HG03521 (cell line): ENCODE results near the gene IL1R2.

ENCODE experiments used
- ATAC-seq: cut with Tn5 transposase; IDR thresholded peaks from one replicate; pipeline ENCODE4 v1.9.1; 2021; ENCODE audit warnings: mild to moderate bottlenecking, moderate library complexity; ENCODE audit not compliant: unreplicated experiment

IL1R2 gene

GRCh38 chr2:101974663-101975062 is 17.1 kb upstream of the IL1R2 start:
- ATAC-seq: no peak

GRCh38 chr2:101975171-101975870 is 16.4 kb upstream of the IL1R2 start:
- no peak for ATAC-seq

GRCh38 chr2:101976891-101977290 is 14.9 kb upstream of the IL1R2 start:
- ATAC-seq: no peak

DNA sequence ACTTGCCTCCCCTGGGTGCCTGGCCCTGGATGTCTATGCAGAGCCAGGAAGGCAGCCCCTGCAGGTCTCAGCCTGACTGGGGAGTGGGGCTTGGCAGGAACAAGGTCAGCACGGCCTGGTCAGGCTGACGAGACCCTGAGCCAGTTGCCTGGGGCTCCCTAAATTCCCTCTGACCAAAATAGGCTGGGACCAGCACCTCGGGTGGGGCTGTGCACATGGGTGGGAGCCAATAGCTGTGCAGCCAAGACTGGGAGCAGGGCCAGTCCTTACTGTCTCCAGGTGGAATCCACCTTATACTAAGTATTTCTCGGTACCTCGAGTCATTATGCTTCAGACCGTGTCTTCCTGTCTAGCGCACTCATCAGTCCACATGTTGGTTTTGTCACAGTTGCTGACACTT is 11.4 kb upstream of the IL1R2 start:
- no peak for ATAC-seq

- no peak for ATAC-seq
Measured at GRCh38 chr2:101981066-101981465, 10.7 kb upstream of the IL1R2 start.

- ATAC-seq: no peak
Measured at GRCh38 chr2:101981504-101981903, 10.3 kb upstream of the IL1R2 start.

GRCh38 chr2:101982495-101983029 is 9.2 kb upstream of the IL1R2 start:
- ATAC-seq: no peak

DNA sequence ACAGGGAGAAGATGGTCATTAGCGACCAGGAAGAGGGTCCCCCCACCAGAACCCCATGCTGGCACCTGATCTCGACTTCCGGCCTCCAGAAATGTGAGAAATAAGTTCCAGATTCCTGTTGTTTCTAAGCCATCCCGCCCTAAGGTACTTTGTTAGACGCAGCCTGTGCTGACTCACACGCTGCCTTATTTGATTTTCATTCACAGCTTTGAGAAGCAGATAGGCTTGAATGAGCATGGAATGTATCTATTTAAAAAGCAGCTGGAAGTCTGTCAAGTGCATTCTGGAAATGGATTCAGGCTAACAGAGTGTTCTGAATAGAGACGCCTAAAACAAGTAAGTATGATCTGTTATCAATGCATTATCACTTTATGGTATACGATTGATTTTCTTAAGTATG is 8.3 kb upstream of the IL1R2 start:
- no peak for ATAC-seq

DNA sequence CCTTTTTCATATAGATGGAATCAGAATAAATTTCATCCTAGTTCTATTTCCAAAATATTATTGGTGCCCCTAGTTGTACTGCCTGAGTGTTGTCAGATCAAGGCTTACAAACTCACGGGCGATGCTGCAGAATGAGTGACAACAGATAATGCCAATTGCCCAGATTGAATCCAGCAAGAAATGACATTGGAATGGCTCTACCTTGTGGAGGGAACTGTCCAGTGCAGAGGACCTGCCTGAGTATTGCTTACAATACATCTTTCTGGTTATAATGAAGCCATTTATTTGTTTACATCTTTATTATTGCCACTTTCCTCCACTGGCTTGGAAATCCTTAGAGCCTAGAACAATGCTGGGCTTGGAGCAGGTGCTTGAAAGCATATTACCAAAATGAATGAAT is 7.8 kb upstream of the IL1R2 start:
- no peak for ATAC-seq

DNA sequence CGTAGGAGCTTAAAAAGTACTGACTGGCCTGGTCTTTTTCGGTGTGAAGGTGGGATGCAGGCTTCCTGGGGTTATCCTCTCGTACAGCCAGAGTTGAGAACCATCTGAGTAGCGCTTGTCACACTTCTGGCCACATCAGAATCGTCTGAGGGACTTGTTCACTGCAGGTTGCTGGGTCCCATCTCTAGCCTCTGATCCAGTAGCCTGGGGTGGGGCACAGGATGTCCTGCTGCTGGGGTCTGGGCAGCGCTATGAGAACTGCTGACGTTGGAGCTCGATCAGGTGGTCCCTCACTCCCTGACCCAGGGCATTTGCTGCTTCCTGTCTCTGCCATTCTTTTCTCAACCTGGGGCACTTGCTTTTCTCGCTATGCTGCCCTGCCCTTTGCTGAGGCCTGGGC is 7.1 kb upstream of the IL1R2 start:
- no peak for ATAC-seq

DNA sequence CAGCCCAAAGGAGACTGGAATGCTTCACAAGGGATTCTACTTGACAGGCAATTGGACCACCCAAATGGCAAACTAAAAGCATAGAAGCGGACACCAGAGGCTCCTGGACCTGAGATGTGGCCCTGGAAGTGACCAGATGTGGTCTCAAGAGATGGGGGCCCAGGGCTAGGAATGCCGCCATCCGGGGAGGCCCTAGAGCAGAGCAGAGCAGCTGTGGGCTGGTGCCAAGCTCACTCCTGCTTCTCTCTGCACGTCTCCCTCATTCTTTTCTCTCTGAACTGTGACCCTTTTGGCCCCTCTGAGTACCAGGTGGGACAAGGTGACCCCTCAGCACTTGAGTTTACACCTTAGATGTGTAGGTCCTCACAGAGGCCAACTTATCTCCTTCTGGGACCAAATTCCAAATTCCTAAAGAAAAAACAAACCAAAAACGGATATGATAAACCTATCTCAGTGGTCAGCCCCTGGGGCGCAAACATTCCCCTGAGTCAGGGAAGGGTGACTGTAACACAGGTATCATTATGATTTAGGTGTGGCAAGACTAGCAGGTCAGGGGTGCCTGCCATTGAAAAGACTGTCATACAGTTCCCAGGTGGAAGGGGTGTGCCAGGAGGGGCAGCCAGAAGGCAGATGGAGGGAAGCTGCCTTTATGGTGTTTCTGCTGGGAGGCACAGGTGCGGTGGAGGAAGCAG is 6.5 kb upstream of the IL1R2 start:
- no peak for ATAC-seq

- ATAC-seq: no peak
Measured at GRCh38 chr2:101985793-101986164, 6.0 kb upstream of the IL1R2 start.

- no peak for ATAC-seq
Measured at GRCh38 chr2:101986376-101986775, 5.4 kb upstream of the IL1R2 start.

DNA sequence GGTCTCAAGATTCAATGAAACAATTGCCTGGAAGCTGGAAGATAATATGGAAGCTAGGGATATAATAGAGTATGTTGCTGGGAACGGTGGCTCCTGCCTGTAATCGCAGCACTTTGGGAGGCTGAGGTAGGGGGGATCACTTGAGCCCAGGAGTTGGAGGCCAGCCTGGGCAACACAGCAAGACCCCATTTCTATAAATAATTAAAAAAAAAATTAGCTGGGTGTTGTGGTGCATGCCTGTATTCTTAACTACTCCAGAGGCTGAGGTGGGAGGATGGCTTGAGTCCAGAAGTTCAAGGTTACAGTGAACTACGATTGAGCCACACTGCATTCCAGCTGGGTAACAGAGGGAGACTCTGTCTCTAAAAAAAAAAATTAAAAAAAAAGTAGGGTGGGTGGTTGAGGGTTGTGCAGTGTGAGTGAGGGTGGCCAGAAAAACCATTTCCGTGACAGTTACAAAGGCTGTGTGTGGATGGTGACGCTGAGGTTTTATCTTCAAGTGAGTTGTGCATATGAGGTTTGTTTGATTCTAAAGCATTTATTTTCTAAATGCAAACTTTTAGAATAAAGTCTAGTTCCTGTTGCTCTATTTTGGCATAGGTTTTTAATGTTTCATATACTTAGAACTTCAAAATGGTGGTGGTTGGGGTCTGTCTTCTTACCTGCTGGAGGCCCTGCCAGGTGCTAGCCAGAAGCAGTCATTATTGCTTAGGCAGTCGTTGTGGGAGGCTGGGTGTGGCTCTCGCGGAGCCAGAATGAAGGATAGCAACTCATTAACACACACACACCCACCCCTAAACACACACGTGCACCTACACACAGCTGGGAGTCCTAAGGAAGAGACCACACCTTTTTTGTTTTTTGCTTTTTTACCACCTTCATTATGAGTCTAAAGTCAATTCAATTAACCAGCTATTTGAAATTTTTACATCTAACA is 4.7 kb upstream of the IL1R2 start:
- ATAC-seq: no peak

GRCh38 chr2:101987832-101988231 is 3.9 kb upstream of the IL1R2 start:
- ATAC-seq: no peak

DNA sequence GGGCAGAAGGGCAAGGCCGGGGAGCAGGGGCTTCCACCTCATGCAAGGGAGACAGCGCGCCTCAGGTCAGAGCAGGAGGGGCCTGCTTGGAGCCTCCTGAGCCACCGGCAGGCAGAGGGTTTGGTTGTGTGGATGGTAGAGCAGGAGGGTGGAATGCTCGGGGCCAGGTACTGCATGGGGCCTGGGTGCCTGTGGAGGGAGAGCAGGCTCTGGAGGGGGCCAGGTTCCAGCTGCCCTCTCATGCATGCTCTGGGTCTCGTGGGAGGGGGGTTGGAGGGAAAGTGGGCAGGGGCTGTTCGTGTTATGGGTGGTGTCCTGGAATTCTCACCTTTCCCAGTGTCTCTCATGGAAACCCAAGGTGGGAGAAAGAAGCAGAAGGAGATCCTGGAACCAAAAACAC is 3.2 kb upstream of the IL1R2 start:
- ATAC-seq: no peak

DNA sequence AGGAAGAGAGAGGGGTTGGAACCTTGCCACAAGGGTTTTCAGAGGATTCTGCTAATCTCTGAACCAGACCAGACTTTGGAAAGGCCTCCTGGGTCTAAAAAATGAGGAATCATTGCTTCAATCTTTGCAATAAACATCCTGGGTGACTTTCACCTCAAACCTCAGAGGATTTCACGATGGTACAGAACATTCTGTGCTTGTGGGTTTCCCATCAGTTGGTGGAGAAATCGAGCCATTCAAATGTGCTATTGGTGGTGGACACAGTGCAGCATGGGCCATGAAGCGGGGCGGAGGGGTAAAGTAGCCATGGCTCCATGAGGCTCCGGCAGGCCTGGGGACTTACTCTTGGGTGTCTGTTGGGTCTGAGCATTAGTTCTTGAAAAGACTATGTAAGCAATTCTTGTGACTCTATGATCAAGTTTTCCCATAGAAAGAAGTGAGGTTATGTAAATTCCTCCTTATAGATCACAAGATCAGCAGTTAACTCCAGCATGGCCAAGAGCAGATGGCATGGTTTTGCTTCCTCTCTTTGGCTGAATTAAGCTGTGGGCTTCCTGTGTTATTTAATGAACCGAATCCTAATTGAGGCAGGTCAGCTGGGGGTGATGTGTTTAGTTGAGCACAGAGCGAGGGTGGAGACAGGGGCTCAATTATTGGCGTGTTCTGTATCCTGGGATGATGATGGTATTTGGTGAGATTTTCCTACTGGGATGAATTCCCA is 1.9 kb upstream of the IL1R2 start:
- no peak for ATAC-seq

- no peak for ATAC-seq
Measured at GRCh38 chr2:101993772-101994171, 2.0 kb downstream of the IL1R2 start.

GRCh38 chr2:101995019-101995418 is 3.3 kb downstream of the IL1R2 start:
- ATAC-seq: no peak

- no peak for ATAC-seq
Measured at GRCh38 chr2:101995804-101996203, 4.0 kb downstream of the IL1R2 start.

DNA sequence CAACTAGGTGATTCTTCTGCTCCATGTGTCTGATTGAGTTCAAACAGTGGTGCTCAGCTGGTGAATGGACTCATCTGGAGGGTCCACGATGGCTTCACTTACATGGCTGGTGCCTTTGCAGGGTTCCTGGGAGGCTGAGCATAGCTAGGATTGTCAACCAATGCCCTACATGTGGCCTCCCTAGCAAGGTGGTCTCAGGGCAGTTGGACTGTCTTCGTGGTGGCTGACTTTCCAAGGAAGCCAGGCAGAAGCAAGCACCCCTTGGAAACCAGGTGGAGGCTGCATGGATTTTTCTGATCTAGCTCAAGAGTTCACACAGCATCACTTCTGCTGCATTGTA is 6.8 kb downstream of the IL1R2 start:
- ATAC-seq: no peak
